Breast epithelium (tissue), 3 donors: ENCODE results near the gene SLC6A18.

Experiments
- CTCF ChIP-seq, 3 donors: fragments of 450-650 bp; IDR thresholded peaks; one replicate each; pipeline ENCODE4 v1.5.1; 2016 to 2017; ENCODE audit warnings: antibody characterized with exemption in 3 of 3, mild to moderate bottlenecking in 3 of 3, moderate library complexity in 3 of 3
- POLR2A ChIP-seq: fragments of 450-650 bp; IDR thresholded peaks from one replicate; pipeline ENCODE4 v1.6.1; 2016; ENCODE audit warnings: antibody characterized with exemption, mild to moderate bottlenecking, moderate library complexity
- POLR2AphosphoS5 ChIP-seq, 3 donors: sonication (generic); formaldehyde crosslinking; IDR thresholded peaks; one replicate each; pipeline ENCODE4 v1.6.1; 2017; ENCODE audit warnings: antibody characterized with exemption in 3 of 3

DNA sequence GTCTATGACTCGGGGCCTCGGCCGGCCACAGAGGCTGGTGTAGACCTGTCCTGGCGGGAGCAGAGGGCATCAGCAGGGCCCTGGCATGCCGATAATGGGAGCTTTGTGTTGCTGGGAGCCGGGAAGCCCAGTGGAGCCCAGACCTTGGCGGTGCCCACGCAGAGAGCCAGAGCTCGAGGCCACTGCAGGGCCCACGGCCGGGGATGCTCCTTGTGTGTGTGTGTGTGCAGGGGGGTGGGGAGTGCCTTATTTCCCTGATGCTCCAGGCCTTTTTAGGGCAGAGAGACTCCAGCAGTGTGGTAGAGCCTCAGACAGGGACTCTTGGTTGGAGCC is 5.4 kb upstream of the SLC6A18 start:
- TF ChIP-seq POLR2AphosphoS5 (IDR thresholded peaks at IDR 0.05) (no peak), CTCF (IDR thresholded peaks at IDR 0.05) (no peak), POLR2A (no peak)
